ACHN (cell line): ENCODE data around the gene ATOSB.
A peak's percentile ranks its signal among the peaks of the same experiment; 100 is the strongest.

Experiments used
- DNase-seq: peaks from one replicate; pipeline ENCODE4 v3.0.0-alpha.2; 2015
- in situ Hi-C: cut with HindIII; loops from 2 replicates; pipeline ENCODE4 v1.10.0; 2017; ENCODE audit warnings: low sequenced_read_pairs, low pct_ligation_motif_present, low pct_unique_long_range_greater_than_20kb

ATOSB gene

DNA sequence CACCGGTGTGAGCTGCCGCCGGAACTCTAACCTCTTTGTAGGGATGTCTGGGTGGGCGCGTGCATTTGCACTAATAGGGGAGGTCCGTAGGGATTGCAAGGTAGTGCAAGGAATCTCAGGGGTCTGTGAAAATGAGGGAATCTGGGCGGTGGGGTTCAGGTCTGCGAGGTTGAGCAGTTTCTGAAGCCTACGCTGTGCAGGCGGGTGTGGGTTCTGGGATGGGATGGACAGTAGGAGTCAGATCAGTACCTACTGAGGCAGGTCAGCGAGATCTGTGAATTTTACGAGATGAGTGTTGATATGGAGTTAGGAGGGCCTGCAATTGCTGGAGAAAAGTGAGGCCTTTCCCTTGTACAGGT lies 856 bp upstream of the ATOSB start:
- in situ Hi-C loops: no loop called here

GRCh38 chr9:35114840-35115628 lies 628 bp downstream of the ATOSB start:
- peak; percentile 43 for DNase-seq
- in situ Hi-C loops: no loop called here

More for the DNA sequence above, 856 bp upstream of the ATOSB start:
- no peak for DNase-seq

DNA sequence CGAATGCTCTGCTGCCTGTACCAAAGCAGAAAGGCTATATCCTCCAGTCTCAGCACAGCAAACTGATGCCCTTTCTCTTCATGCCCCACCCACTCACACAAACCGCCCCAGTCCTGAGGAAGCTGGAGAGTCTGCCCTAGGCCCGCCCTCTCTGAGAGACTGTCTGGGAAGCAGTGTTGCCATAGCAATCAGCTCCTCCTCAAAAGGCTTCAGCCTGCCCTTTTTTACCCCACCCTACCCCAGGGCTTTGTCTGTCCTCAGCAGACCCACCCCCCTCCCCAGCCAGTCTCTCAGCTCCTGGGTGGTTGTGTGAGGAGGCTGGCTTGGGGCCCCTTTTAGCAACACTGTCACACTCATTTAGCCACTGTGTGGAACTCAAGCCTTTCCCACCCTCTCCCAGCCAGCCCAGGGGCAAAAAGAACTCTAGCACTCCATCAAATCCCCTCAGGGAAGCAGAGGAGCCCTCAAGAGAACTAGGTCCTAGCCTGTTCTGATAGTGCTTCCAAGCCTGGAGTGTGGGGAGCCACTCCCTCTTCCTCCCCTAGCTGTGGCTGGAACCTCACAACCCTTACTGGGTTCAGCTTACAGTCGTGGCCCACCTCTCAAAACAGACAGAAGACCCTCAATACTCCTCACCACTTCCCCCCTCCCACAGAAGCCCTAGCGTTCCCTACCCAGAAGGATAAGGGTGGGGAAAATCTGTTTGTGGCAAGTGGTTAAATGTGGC lies 1.4 kb downstream of the ATOSB start:
- in situ Hi-C loops: no loop called here
- peak; percentile 87 for DNase-seq

DNA sequence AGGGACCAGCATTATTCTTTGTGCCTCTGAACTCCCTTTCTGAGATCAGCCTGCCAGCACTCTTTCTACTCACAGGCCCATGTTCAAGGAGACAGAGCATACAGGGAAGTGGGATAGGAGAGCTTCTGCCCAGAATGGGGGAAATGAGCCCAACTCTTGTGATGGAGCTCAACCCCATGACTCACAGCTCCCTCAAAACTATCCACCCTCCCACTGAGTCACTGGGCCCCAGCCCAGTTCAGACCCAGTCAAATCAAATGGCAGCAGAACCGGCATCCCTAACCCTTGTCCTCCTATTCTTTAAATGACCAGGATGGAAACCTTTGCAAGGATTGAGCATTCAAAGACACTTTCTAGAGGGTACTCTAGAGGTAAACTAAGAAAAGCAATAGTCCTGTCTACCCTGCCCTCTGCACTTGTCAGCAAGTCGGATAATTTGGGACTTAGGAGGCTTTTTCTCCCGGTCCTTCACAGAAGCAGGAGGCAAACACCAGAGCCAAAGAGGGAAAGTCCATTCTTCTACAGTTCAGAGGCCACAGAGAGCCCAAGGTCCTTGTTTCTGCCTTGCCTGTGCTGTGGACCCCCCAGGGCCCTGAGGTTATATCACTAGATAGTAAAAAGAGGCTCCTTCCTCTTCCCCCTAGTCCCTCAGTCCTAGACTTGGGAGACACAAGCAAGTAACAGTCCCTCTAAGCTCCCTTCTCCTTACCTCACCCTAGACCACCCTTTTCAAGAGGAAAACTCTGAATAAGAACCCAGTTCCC lies 3.2 kb downstream of the ATOSB start:
- peak; percentile 16 for DNase-seq
- in situ Hi-C loops: no loop called here

- in situ Hi-C loops: no loop called here
Observed at GRCh38 chr9:35111001-35111933, 4.4 kb downstream of the ATOSB start.

DNA sequence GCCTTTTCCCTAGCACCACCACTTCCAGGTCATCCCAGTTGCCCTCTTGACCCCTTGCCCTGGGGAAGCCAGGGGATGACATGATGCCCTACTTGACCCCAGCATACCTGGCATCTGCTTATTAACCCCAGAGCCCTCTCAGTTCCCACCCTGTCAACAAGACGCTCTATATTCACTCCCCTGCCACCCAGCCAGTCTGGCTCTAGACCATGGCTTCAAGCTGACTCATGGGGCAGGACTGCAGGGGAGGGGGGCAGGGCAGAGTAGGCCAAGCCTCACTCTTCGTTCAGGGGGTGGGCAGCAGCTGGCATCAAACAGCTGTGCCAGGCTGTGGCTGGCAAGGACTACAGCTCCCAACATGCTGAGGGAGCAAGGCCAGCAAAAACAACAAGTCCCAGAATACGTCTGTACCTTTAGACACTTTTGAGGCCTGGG lies 5.3 kb downstream of the ATOSB start:
- in situ Hi-C loops: no loop called here

More at GRCh38 chr9:35111001-35111933, 4.4 kb downstream of the ATOSB start:
- DNase-seq: peak; percentile 96

GRCh38 chr9:35108946-35109575 lies 6.6 kb downstream of the ATOSB start:
- no peak for DNase-seq
- in situ Hi-C loops: no loop called here

More for the DNA sequence above, 5.3 kb downstream of the ATOSB start:
- peak; percentile 80 for DNase-seq

DNA sequence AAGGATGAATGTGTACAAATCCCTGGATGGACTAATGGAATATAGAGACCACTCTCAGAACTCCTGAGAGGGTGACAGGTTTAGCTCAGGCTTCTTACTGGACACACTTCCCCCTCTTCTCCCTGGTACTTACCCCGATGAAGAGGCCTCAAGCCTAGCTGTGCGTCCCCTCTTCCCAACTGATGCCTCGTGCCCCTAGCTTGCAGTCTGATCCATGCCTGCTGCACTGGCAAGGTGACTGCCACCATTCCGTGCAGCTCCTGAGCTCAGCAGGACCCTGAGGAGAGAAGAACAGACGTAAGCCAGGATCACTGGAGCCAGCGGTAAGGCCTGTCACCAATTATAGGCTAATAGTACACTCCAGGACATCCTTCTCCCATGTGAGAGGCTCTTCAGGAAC lies 7.2 kb downstream of the ATOSB start:
- DNase-seq: no peak
- in situ Hi-C loops: no loop called here

DNA sequence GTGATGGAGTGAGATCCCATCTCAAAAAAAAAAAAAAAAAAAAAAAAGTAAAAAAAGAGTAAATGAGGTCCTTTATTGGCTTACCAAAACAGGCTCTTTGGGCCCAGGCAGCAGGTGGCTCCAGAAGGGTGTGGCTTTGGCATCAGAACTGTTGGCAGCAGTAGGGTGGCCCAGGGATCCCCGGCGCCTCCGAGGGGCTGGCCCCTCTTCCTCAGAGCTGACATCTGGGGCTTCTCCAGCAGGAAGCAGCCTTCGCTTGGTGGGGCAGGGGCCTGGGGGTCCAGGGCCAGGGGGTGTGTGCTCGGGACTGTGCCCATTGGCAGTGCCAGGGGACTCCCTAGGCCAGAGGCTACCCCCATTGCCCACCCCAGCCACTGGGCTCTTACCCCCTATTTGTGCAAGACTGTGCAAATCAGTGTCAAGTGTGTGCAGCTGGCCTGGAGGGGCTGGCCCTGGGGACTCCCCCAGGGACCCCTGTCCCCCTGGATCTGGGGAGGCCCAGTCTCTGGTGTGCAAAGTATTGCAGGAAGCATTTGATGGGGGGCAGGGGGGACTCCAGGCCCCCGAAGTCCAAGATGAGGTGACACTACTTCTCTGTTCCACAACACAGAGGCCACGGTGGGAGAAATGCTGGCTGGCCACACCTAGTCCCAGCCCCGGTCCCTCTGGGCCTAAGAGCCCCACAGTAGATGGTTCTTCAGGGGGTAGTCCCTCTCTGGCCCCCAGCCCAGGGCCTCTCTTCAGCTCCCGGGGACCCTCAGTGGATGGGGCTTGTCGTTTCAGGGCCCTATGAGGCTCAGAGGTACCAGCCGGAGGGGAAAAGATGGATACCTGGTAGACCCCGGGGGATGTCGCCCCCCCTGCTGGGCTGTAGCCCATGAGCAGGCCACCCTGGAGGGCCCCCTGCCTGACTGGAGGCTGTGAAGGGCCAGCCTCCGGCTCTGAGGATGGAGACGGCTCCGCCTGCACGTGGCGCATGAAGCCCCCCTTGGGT lies 8.1 kb downstream of the ATOSB start:
- no peak for DNase-seq
- in situ Hi-C loops: no loop called here

DNA sequence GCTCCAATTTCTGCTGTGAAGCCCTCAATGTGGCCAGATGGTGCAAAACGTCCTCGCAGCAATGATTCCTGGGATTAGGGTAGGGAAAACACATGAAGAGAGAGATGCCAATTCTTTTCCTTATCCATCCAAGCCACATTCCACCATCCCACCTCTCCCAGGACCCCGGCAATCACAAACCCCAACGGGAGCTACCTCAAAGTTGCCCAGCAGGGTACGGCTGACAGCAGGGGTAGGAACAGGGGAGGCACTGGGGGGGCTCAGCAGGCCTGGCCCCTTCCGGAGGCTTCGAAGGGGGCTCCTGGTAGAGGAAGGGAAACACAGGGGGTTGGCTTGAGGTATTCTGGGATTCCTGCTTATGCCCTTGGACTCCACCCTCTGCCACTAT lies 9.3 kb downstream of the ATOSB start:
- no peak for DNase-seq
- in situ Hi-C loops: no loop called here

GRCh38 chr9:35105571-35106342 lies 9.9 kb downstream of the ATOSB start:
- in situ Hi-C loops: no loop called here
- DNase-seq: no peak

DNA sequence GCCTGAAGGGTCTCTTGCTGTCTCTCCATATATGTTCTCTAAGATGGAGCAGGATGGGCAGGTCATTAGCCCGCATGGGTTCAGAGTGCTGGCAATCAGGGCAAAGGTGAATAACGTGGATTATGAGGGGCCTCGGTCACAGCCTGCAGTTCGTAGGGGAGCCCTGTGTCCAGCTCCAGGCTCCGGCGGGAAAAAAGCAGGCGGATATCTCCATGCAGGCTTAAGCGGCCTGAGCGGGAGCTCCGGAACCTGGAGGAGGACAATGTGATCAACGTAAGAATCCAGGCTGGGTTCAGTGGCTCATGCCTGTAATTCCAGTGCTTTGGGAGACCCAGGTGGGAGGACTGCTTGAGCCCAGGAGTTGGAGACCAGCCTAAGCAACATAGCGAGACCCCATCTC lies 10.5 kb downstream of the ATOSB start:
- no peak for DNase-seq
- in situ Hi-C loops: no loop called here

GRCh38 chr9:35104586-35104985 lies 11.1 kb downstream of the ATOSB start:
- in situ Hi-C loops: no loop called here

DNA sequence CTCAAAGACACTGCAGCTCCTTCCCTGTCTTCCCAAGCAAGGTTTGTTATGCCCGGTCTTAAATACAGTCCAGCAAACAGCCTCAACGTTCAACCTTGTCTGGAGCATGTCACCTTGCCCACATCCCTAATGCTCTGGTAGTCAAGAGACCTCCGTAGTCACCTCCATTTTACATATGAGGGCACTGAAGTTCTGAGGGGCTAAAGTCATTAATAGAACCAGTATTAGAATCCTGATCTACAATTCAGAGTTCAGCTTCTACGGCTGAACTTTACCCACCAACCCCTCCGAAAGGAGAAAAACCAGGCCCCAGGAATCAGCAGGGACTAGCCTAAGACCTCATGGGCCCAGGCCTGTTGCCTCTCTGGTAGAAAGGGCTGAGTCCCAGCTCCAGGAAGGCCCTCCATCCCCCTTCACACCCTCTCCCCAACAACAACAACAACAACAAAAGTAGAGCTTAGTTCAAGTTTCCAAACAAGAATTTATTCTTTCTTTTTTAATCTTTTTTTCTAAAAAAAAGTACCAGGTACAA lies 11.9 kb downstream of the ATOSB start:
- in situ Hi-C loops: no loop called here
- no peak for DNase-seq

More at GRCh38 chr9:35104586-35104985, 11.1 kb downstream of the ATOSB start:
- no peak for DNase-seq

- in situ Hi-C loops: no loop called here
- DNase-seq: peak; percentile 94
Observed at GRCh38 chr9:35102769-35103659, 12.6 kb downstream of the ATOSB start, which contains the start of gene STOML2. TSS of gene STOML2 (minus strand) at chr9:35103131. CDS start at chr9:35103094, 37 bp downstream.
